Measurements from ENCODE around the gene ZNF212. TPM values are rescaled to one million over a fixed set of nuclear protein-coding genes. Genes with fewer than 3 reads are reported as not detected.

ZNF212 gene
- total and polyA plus RNA-seq, 2 donors (not counting 3 experiments of a cell fraction or from before 2014, with no cell fraction given), result 3.6 to 9.0 TPM

- H3K27ac ChIP-seq (ENCODE audit: insufficient read depth, low read depth, low read length), result no peak overlapping the region
- FAIRE-seq (peak; percentile 52), DNase-seq (ENCODE audit: low read depth, low spot score) (peak; percentile 31)
- H3K36me3 ChIP-seq (ENCODE audit: control insufficient read depth in 2 of 2, extremely low read depth in 1 of 2, insufficient read depth in 2 of 2, low read length in 2 of 2), result no peaks in the 10 kb centered on the region
- intact Hi-C loops (cut with micrococcal nuclease), result no loop called here
- no peaks in the 10 kb centered on the region for H3K9me3 ChIP-seq (replicated peaks; ENCODE audit: control insufficient read depth, insufficient read depth, low read length)
- peak overlapping the region; percentile 58 for H2AFZ ChIP-seq (ENCODE audit: low read depth, low read length)
- H3K4me1 ChIP-seq (ENCODE audit: control insufficient read depth, extremely low read depth, insufficient read depth, low read length), result no peaks in the 10 kb centered on the region
- H3K9ac ChIP-seq (replicated peaks; ENCODE audit: extremely low read depth, insufficient read depth, low read length), result no peak overlapping the region
- BruUV-seq (replicated peaks), result no TSS peak
- H4K20me1 ChIP-seq (replicated peaks; ENCODE audit: control insufficient read depth, extremely low read depth, insufficient read depth, low read length), result no peaks in the 10 kb centered on the region
- no peaks in the 10 kb centered on the region for H3K79me2 ChIP-seq (ENCODE audit: control insufficient read depth, insufficient read depth, low read length)
- ChIA-PET POLR2A (no interaction called here), CTCF (interaction anchor here (1.0 kb wide), 1 partner anchor 9 kb away, joined by 6 read pairs; no protein-coding TSS in a partner anchor)
- H3K4me2 ChIP-seq (ENCODE audit: insufficient read depth, low read length), result no peak overlapping the region
- peaks cover 0 to 2% of the 10 kb centered on the region in 2 experiments for H3K27me3 ChIP-seq (ENCODE audit: control insufficient read depth in 2 of 2, insufficient read depth in 2 of 2, low read length in 2 of 2)
- no peak overlapping the region for H3K4me3 ChIP-seq (replicated peaks in 1 of 3; ENCODE audit: insufficient read depth in 1 of 3, low read depth in 1 of 3, low read length in 3 of 3)
- dilution Hi-C loops (cut with MboI; ENCODE audit: extremely low pct_ligation_motif_present, low sequenced_read_pairs), result no loop called here
- no peaks in the 10 kb centered on the region for H3K9me1 ChIP-seq (replicated peaks; ENCODE audit: control insufficient read depth, extremely low read depth, insufficient read depth, low read length)
- TF ChIP-seq FOS (IDR thresholded peaks at IDR 0.05; ENCODE audit: borderline replicate concordance, insufficient read depth, low read length), result no peak
- no peak for TF ChIP-seq JUN (IDR thresholded peaks at IDR 0.05; ENCODE audit: borderline replicate concordance, insufficient read depth, insufficient read length, low read depth)
- TF ChIP-seq MAX (IDR thresholded peaks at IDR 0.05; ENCODE audit: insufficient read depth, insufficient read length), result no peak
- TF ChIP-seq CTCF (IDR thresholded peaks at IDR 0.05; ENCODE audit: extremely low read depth in 1 of 2, insufficient read depth in 1 of 2, low read depth in 1 of 2, low read length in 2 of 2), result no peak
- no peak for TF ChIP-seq POLR2AphosphoS5 (IDR thresholded peaks at IDR 0.05; ENCODE audit: insufficient read depth, low read depth, low read length)
- no peak for TF ChIP-seq POLR2A (IDR thresholded peaks at IDR 0.05; ENCODE audit: low read depth, low read length)
- no peak for TF ChIP-seq MYC (IDR thresholded peaks at IDR 0.05; ENCODE audit: low read depth, low read length)
- TF ChIP-seq GATA2 (IDR thresholded peaks at IDR 0.05; ENCODE audit: insufficient read depth, insufficient read length, low read depth, low read length), result no peak
- no peak for TF ChIP-seq EZH2 (IDR thresholded peaks at IDR 0.05; ENCODE audit: borderline replicate concordance, low read depth, low read length, severe bottlenecking)
Observed at GRCh38 chr7:149300620-149301285, 61.3 kb downstream of the ZNF212 start.
